Measurements from ENCODE around the gene TRIM27.

- no peak for TF ChIP-seq CTCF (IDR thresholded peaks at IDR 0.05)
- no peak for TF ChIP-seq POLR2A (IDR thresholded peaks at IDR 0.05)
- no peak for TF ChIP-seq POLR2AphosphoS5 (IDR thresholded peaks at IDR 0.05)
- no peak for TF ChIP-seq EP300 (IDR thresholded peaks at IDR 0.05)
These were observed 63.2 kb downstream of the TRIM27 start for GRCh38 chr6:28860581-28860980.
